HepG2 (cell line): ENCODE data around the gene ZNF213. TPM values are rescaled to one million over a fixed set of nuclear protein-coding genes. Genes with fewer than 3 reads are reported as not detected.

Experiments used
- ELF1 ChIP-seq: sonication (generic); formaldehyde crosslinking; IDR thresholded peaks from 2 replicates; pipeline ENCODE4 v1.4.0; 2020; ENCODE audit warnings: missing genetic modification reagents
- MAF1 ChIP-seq: sonication (generic); formaldehyde crosslinking; IDR thresholded peaks from 2 replicates; pipeline ENCODE4 v1.5.0; 2020; ENCODE audit warnings: missing genetic modification reagents, borderline replicate concordance
- PHF20 ChIP-seq: sonication (generic); formaldehyde crosslinking; IDR thresholded peaks from 2 replicates; pipeline ENCODE4 v1.5.0; 2020; ENCODE audit warnings: mild to moderate bottlenecking, missing genetic modification reagents
- ZBTB1 ChIP-seq: sonication (generic); formaldehyde crosslinking; IDR thresholded peaks from 2 replicates; pipeline ENCODE4 v1.4.0; 2020; ENCODE audit warnings: missing genetic modification reagents, borderline replicate concordance
- ZFYVE20 ChIP-seq: sonication (generic); formaldehyde crosslinking; IDR thresholded peaks from 2 replicates; pipeline ENCODE4 v1.8.0; 2023; ENCODE audit warnings: low read depth, mild to moderate bottlenecking, moderate library complexity, missing genetic modification reagents, borderline replicate concordance
- ZNF24 ChIP-seq: fragments of 450-650 bp; IDR thresholded peaks from 2 replicates; pipeline ENCODE4 v1.6.1; 2017; ENCODE audit warnings: antibody characterized with exemption, mild to moderate bottlenecking
- ZNF329 ChIP-seq: sonication (generic); formaldehyde crosslinking; IDR thresholded peaks from 2 replicates; pipeline ENCODE4 v1.9.0; 2021; ENCODE audit warnings: low read depth, mild to moderate bottlenecking, missing genetic modification reagents
- ZNF382 ChIP-seq: sonication (generic); formaldehyde crosslinking; IDR thresholded peaks from 2 replicates; pipeline ENCODE4 v1.5.0; 2020; ENCODE audit warnings: missing genetic modification reagents, mild to moderate bottlenecking, borderline replicate concordance
- ZNF672 ChIP-seq: sonication (generic); formaldehyde crosslinking; IDR thresholded peaks from 2 replicates; pipeline ENCODE4 v1.8.1; 2022; ENCODE audit warnings: missing genetic modification reagents
- ZNF703 ChIP-seq: sonication (generic); formaldehyde crosslinking; IDR thresholded peaks from 2 replicates; pipeline ENCODE4 v1.5.1; 2020; ENCODE audit warnings: missing genetic modification reagents, mild to moderate bottlenecking, moderate library complexity, borderline replicate concordance
- polyA plus RNA-seq, 8 experiments: library from polyadenylated mRNA; depleted of rRNA in 3 of 8; stranded (reverse) in 7 of 8; unstranded in 1 of 8; fragments of >200 nt; fragmentation: Illumina TruSeq in 4 of 8; extraction: Trizol in 4 of 8; gene quantifications; 2 replicates each; pipeline versions ENCODE4 v1.2.1 to v1.2.3, GENCODE V29; 2011 to 2016; ENCODE audit warnings: low read depth in 4 of 8, missing spikeins in 1 of 8, mixed read lengths in 1 of 8; ENCODE audit not compliant: insufficient read depth in 1 of 8
- total RNA-seq, 5 experiments: library from RNA; depleted of rRNA; stranded (reverse); fragments of >200 nt; fragmentation: Illumina TruSeq; extraction: Trizol; gene quantifications; 2 replicates each; pipeline ENCODE4 v1.2.3, GENCODE V29; 2016; ENCODE audit warnings: low read depth in 1 of 5
- TF ChIP-seq, protein P1 (sequence below): sonication (generic); formaldehyde crosslinking; IDR thresholded peaks from 2 replicates; pipeline ENCODE4 v1.4.0; 2020; ENCODE audit warnings: missing genetic modification reagents
- TF ChIP-seq, protein P2 (sequence below): sonication (generic); formaldehyde crosslinking; IDR thresholded peaks from 2 replicates; pipeline ENCODE4 v1.4.0; 2020; ENCODE audit warnings: missing genetic modification reagents
- TF ChIP-seq, protein P3 (sequence below): sonication (generic); formaldehyde crosslinking; IDR thresholded peaks from 2 replicates; pipeline ENCODE4 v1.8.0; 2023; ENCODE audit warnings: mild to moderate bottlenecking, missing genetic modification reagents
- TF ChIP-seq, protein P4 (sequence below): sonication (generic); formaldehyde crosslinking; IDR thresholded peaks from 2 replicates; pipeline ENCODE4 v1.5.0; 2020; ENCODE audit warnings: missing genetic modification reagents, mild to moderate bottlenecking, borderline replicate concordance
- TF ChIP-seq, protein P5 (sequence below): sonication (generic); formaldehyde crosslinking; IDR thresholded peaks from 2 replicates; pipeline ENCODE4 v1.4.0; 2020; ENCODE audit warnings: mild to moderate bottlenecking, low read depth, missing genetic modification reagents

The ZNF213 gene
- total and polyA plus RNA-seq, 2 of the 13 experiments (the other 11 are each of a cell fraction or from before 2014, with no cell fraction given): 0.59 to 0.97 TPM

DNA sequence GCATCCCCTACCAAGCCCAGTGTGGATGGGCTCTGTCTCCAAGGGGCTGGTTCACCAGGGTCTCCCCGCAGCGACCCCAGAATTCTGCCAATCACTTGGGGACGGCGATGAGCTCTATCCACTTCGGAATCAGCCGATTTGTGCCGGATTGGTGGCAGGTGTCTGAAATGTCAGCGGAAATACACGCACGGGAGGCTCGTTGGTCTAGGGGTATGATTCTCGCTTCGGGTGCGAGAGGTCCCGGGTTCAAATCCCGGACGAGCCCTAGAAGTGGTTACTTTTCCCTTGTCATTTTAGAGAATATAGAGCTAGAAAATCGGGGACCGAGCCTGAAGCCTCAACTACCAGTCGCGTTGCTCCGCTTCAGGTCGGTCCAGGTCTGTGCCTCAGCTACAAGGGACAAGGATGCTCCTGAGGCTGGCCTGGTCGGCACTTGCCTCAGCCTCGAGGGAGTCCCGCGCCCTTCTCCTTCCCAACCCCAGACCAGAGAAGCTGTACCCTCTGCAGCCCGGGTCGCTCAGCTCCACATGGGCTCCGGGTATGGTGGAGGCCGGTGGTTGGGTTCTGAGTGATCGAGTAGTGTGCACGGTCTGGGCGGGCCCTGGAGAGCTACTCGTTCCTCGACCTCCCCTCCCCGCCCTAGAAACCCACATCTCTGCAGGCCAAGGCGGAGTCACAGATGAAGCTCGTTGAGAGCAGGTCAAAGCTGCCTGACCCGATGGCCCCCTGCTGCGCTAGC, 37.2 kb downstream of the ZNF213 start (continued):
- TF ChIP-seq, protein P1, sequence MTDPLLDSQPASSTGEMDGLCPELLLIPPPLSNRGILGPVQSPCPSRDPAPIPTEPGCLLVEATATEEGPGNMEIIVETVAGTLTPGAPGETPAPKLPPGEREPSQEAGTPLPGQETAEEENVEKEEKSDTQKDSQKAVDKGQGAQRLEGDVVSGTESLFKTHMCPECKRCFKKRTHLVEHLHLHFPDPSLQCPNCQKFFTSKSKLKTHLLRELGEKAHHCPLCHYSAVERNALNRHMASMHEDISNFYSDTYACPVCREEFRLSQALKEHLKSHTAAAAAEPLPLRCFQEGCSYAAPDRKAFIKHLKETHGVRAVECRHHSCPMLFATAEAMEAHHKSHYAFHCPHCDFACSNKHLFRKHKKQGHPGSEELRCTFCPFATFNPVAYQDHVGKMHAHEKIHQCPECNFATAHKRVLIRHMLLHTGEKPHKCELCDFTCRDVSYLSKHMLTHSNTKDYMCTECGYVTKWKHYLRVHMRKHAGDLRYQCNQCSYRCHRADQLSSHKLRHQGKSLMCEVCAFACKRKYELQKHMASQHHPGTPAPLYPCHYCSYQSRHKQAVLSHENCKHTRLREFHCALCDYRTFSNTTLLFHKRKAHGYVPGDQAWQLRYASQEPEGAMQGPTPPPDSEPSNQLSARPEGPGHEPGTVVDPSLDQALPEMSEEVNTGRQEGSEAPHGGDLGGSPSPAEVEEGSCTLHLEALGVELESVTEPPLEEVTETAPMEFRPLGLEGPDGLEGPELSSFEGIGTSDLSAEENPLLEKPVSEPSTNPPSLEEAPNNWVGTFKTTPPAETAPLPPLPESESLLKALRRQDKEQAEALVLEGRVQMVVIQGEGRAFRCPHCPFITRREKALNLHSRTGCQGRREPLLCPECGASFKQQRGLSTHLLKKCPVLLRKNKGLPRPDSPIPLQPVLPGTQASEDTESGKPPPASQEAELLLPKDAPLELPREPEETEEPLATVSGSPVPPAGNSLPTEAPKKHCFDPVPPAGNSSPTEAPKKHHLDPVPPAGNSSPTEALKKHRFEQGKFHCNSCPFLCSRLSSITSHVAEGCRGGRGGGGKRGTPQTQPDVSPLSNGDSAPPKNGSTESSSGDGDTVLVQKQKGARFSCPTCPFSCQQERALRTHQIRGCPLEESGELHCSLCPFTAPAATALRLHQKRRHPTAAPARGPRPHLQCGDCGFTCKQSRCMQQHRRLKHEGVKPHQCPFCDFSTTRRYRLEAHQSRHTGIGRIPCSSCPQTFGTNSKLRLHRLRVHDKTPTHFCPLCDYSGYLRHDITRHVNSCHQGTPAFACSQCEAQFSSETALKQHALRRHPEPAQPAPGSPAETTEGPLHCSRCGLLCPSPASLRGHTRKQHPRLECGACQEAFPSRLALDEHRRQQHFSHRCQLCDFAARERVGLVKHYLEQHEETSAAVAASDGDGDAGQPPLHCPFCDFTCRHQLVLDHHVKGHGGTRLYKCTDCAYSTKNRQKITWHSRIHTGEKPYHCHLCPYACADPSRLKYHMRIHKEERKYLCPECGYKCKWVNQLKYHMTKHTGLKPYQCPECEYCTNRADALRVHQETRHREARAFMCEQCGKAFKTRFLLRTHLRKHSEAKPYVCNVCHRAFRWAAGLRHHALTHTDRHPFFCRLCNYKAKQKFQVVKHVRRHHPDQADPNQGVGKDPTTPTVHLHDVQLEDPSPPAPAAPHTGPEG (CRISPR knock-in tag): no peak
- TF ChIP-seq ZNF24 (peak; percentile 93), PHF20 (CRISPR knock-in tag) (no peak), MAF1 (peak; percentile 95), ZNF329 (CRISPR knock-in tag) (no peak), ELF1 (CRISPR knock-in tag) (no peak), ZNF703 (CRISPR knock-in tag) (no peak), ZNF382 (CRISPR knock-in tag) (no peak), ZBTB1 (CRISPR knock-in tag) (no peak), ZFYVE20 (no peak), ZNF672 (CRISPR knock-in tag) (no peak)
- TF ChIP-seq, protein P2, sequence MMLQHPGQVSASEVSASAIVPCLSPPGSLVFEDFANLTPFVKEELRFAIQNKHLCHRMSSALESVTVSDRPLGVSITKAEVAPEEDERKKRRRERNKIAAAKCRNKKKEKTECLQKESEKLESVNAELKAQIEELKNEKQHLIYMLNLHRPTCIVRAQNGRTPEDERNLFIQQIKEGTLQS (CRISPR knock-in tag): no peak
- TF ChIP-seq, protein P3, sequence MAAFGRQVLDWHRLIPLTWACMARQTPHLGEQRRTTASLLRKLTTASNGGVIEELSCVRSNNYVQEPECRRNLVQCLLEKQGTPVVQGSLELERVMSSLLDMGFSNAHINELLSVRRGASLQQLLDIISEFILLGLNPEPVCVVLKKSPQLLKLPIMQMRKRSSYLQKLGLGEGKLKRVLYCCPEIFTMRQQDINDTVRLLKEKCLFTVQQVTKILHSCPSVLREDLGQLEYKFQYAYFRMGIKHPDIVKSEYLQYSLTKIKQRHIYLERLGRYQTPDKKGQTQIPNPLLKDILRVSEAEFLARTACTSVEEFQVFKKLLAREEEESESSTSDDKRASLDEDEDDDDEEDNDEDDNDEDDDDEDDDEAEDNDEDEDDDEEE (CRISPR knock-in tag): 0 out of 2 replicates have a peak, but pooled peaks have one; percentile 26
- TF ChIP-seq, protein P4, sequence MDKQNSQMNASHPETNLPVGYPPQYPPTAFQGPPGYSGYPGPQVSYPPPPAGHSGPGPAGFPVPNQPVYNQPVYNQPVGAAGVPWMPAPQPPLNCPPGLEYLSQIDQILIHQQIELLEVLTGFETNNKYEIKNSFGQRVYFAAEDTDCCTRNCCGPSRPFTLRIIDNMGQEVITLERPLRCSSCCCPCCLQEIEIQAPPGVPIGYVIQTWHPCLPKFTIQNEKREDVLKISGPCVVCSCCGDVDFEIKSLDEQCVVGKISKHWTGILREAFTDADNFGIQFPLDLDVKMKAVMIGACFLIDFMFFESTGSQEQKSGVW (CRISPR knock-in tag): no peak
- TF ChIP-seq, protein P5, sequence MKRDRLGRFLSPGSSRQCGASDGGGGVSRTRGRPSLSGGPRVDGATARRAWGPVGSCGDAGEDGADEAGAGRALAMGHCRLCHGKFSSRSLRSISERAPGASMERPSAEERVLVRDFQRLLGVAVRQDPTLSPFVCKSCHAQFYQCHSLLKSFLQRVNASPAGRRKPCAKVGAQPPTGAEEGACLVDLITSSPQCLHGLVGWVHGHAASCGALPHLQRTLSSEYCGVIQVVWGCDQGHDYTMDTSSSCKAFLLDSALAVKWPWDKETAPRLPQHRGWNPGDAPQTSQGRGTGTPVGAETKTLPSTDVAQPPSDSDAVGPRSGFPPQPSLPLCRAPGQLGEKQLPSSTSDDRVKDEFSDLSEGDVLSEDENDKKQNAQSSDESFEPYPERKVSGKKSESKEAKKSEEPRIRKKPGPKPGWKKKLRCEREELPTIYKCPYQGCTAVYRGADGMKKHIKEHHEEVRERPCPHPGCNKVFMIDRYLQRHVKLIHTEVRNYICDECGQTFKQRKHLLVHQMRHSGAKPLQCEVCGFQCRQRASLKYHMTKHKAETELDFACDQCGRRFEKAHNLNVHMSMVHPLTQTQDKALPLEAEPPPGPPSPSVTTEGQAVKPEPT (CRISPR knock-in tag): no peak; the same call in 1 of the 2 replicates
